Measurements from ENCODE around the gene MRM3.

GRCh38 chr17:800446-801242, 18.5 kb downstream of the MRM3 start:
- no peak for TF ChIP-seq CTCF (IDR thresholded peaks at IDR 0.05)
- no peak for TF ChIP-seq ZFX (IDR thresholded peaks at IDR 0.05; ENCODE audit: borderline replicate concordance)
